PC-3 (cell line): ENCODE data around the gene LILRB3.

Experiments used
- CTCF ChIP-seq: fragments of 300-600 bp; sonication (generic); conservative IDR thresholded peaks from 2 replicates; pipeline ENCODE4 v1.5.1; 2017; ENCODE audit warnings: antibody characterized with exemption, low read depth, mild to moderate bottlenecking, low read length
- EZH2 ChIP-seq: fragments of 300-600 bp; sonication (generic); IDR thresholded peaks from one replicate; pipeline ENCODE4 v1.6.1; 2017; ENCODE audit warnings: antibody characterized with exemption, mild to moderate bottlenecking, low read length; ENCODE audit not compliant: unreplicated experiment
- EZH2phosphoT487 ChIP-seq: fragments of 300-600 bp; sonication (generic); IDR thresholded peaks from 2 replicates; pipeline ENCODE4 v1.6.1; 2018; ENCODE audit warnings: mild to moderate bottlenecking, antibody characterized with exemption, low read length, borderline replicate concordance

- TF ChIP-seq CTCF = no peak
- no peak for TF ChIP-seq EZH2
- TF ChIP-seq EZH2phosphoT487 = no peak
These were observed 30.8 kb upstream of the LILRB3 start for GRCh38 chr19:54253331-54254194.
